HepG2 (cell line): ENCODE measurements around the gene DDN. TPM values are rescaled to one million over a fixed set of nuclear protein-coding genes. Genes with fewer than 3 reads are reported as not detected.

Experiments used
- CBX1 ChIP-seq: IDR thresholded peaks from one replicate; pipeline ENCODE4 v1.6.1; 2016; ENCODE audit warnings: antibody characterized with exemption, low read depth
- CREB1 ChIP-seq, 2 experiments: fragments of 450-650 bp in 1 of 2; IDR thresholded peaks; 2 replicates each; pipeline ENCODE4 v1.6.1; 2016 to 2017; ENCODE audit warnings: control low read depth in 1 of 2, mild to moderate bottlenecking in 1 of 2, missing compliant biosample characterization in 1 of 2, missing genetic modification characterization in 1 of 2
- GZF1 ChIP-seq: sonication (generic); formaldehyde crosslinking; IDR thresholded peaks from 2 replicates; pipeline ENCODE4 v1.5.1; 2020; ENCODE audit warnings: mild to moderate bottlenecking, missing genetic modification reagents
- HDAC6 ChIP-seq: fragments of 200-600 bp; sonication (generic); IDR thresholded peaks from 2 replicates; pipeline ENCODE4 v1.7.0; 2017; ENCODE audit warnings: mild to moderate bottlenecking, antibody characterized with exemption, low read length, low read depth
- ISL2 ChIP-seq: sonication (generic); formaldehyde crosslinking; IDR thresholded peaks from 2 replicates; pipeline ENCODE4 v1.5.0; 2020; ENCODE audit warnings: missing genetic modification reagents
- KLF13 ChIP-seq: sonication (generic); formaldehyde crosslinking; IDR thresholded peaks from 2 replicates; pipeline ENCODE4 v1.4.0; 2020; ENCODE audit warnings: mild to moderate bottlenecking, missing genetic modification reagents
- NPAS2 ChIP-seq: sonication (generic); formaldehyde crosslinking; IDR thresholded peaks from 2 replicates; pipeline ENCODE4 v1.8.0; 2022; ENCODE audit warnings: mild to moderate bottlenecking, missing genetic modification reagents, borderline replicate concordance
- NR0B2 ChIP-seq: sonication (generic); formaldehyde crosslinking; IDR thresholded peaks from 2 replicates; pipeline ENCODE4 v1.4.0; 2020; ENCODE audit warnings: mild to moderate bottlenecking, missing genetic modification reagents
- PCBP1 ChIP-seq: fragments of 200-400 bp; formaldehyde crosslinking; IDR thresholded peaks from 2 replicates; pipeline ENCODE4 v1.6.1; 2017; ENCODE audit warnings: mild to moderate bottlenecking, low read depth, low read length, borderline replicate concordance
- RBFOX2 ChIP-seq: fragments of 200-400 bp; formaldehyde crosslinking; IDR thresholded peaks from 2 replicates; pipeline ENCODE4 v1.6.1; 2017; ENCODE audit warnings: low read depth, mild to moderate bottlenecking, low read length
- SP4 ChIP-seq: sonication (generic); formaldehyde crosslinking; IDR thresholded peaks from 2 replicates; pipeline ENCODE4 v1.8.1; 2023; ENCODE audit warnings: mild to moderate bottlenecking, missing genetic modification reagents
- TCF7L2 ChIP-seq: IDR thresholded peaks from 2 replicates; pipeline ENCODE4 v1.6.1; 2011; ENCODE audit warnings: mild to moderate bottlenecking, low read depth, low read length, moderate library complexity
- TEAD3 ChIP-seq: optimal IDR thresholded peaks from 2 replicates; pipeline ENCODE3; 2016; ENCODE audit warnings: borderline replicate concordance
- THYN1 ChIP-seq: sonication (generic); formaldehyde crosslinking; IDR thresholded peaks from 2 replicates; pipeline ENCODE4 v1.8.1; 2023; ENCODE audit warnings: low read depth, mild to moderate bottlenecking, moderate library complexity, missing genetic modification reagents, borderline replicate concordance
- ZBTB21 ChIP-seq: sonication (generic); formaldehyde crosslinking; IDR thresholded peaks from 2 replicates; pipeline ENCODE4 v1.4.0; 2020; ENCODE audit warnings: missing genetic modification reagents
- ZBTB3 ChIP-seq: sonication (generic); formaldehyde crosslinking; IDR thresholded peaks from 2 replicates; pipeline ENCODE4 v1.4.0; 2020; ENCODE audit warnings: low read depth, mild to moderate bottlenecking, moderate library complexity, missing genetic modification reagents, borderline replicate concordance
- ZBTB37 ChIP-seq: sonication (generic); formaldehyde crosslinking; IDR thresholded peaks from 2 replicates; pipeline ENCODE4 v1.4.0; 2020; ENCODE audit warnings: mild to moderate bottlenecking, missing genetic modification reagents
- ZBTB42 ChIP-seq: sonication (generic); formaldehyde crosslinking; IDR thresholded peaks from 2 replicates; pipeline ENCODE4 v1.5.0; 2020; ENCODE audit warnings: mild to moderate bottlenecking, missing genetic modification reagents
- ZFX ChIP-seq: sonication (generic); formaldehyde crosslinking; IDR thresholded peaks from 2 replicates; pipeline ENCODE4 v1.4.0; 2020; ENCODE audit warnings: mild to moderate bottlenecking, low read depth, missing genetic modification reagents, moderate library complexity
- ZFY ChIP-seq: sonication (generic); formaldehyde crosslinking; IDR thresholded peaks from 2 replicates; pipeline ENCODE4 v1.4.0; 2020; ENCODE audit warnings: missing genetic modification reagents
- ZNF235 ChIP-seq: sonication (generic); formaldehyde crosslinking; IDR thresholded peaks from 2 replicates; pipeline ENCODE4 v1.8.1; 2023; ENCODE audit warnings: mild to moderate bottlenecking, missing genetic modification reagents, borderline replicate concordance
- ZNF367 ChIP-seq: sonication (generic); formaldehyde crosslinking; IDR thresholded peaks from 2 replicates; pipeline ENCODE4 v1.4.0; 2020; ENCODE audit warnings: missing genetic modification reagents, borderline replicate concordance
- ZNF382 ChIP-seq: sonication (generic); formaldehyde crosslinking; IDR thresholded peaks from 2 replicates; pipeline ENCODE4 v1.5.0; 2020; ENCODE audit warnings: missing genetic modification reagents, mild to moderate bottlenecking, borderline replicate concordance
- ZNF44 ChIP-seq: sonication (generic); formaldehyde crosslinking; IDR thresholded peaks from 2 replicates; pipeline ENCODE4 v1.5.1; 2020; ENCODE audit warnings: mild to moderate bottlenecking, missing genetic modification reagents
- ZNF503 ChIP-seq: sonication (generic); formaldehyde crosslinking; IDR thresholded peaks from 2 replicates; pipeline ENCODE4 v1.4.0; 2020; ENCODE audit warnings: missing genetic modification reagents
- ZNF564 ChIP-seq: sonication (generic); formaldehyde crosslinking; IDR thresholded peaks from 2 replicates; pipeline ENCODE4 v1.8.1; 2023; ENCODE audit warnings: mild to moderate bottlenecking, missing genetic modification reagents
- ZNF678 ChIP-seq: sonication (generic); formaldehyde crosslinking; IDR thresholded peaks from 2 replicates; pipeline ENCODE4 v1.4.0; 2020; ENCODE audit warnings: mild to moderate bottlenecking, missing genetic modification reagents
- polyA plus RNA-seq, 8 experiments: library from polyadenylated mRNA; depleted of rRNA in 3 of 8; stranded (reverse) in 7 of 8; unstranded in 1 of 8; fragments of >200 nt; fragmentation: Illumina TruSeq in 4 of 8; extraction: Trizol in 4 of 8; gene quantifications; 2 replicates each; pipeline versions ENCODE4 v1.2.1 to v1.2.3, GENCODE V29; 2011 to 2016; ENCODE audit warnings: low read depth in 4 of 8, missing spikeins in 1 of 8, mixed read lengths in 1 of 8; ENCODE audit not compliant: insufficient read depth in 1 of 8
- total RNA-seq, 5 experiments: library from RNA; depleted of rRNA; stranded (reverse); fragments of >200 nt; fragmentation: Illumina TruSeq; extraction: Trizol; gene quantifications; 2 replicates each; pipeline ENCODE4 v1.2.3, GENCODE V29; 2016; ENCODE audit warnings: low read depth in 1 of 5

Gene DDN
- total and polyA plus RNA-seq, 2 of the 13 experiments (the other 11 are each of a cell fraction or from before 2014, with no cell fraction given) = 0.24 to 0.53 TPM

- no peak for TF ChIP-seq GZF1 (CRISPR knock-in tag)
- peak; percentile 61 for TF ChIP-seq ZFY (CRISPR knock-in tag)
- TF ChIP-seq ZNF564 (CRISPR knock-in tag) = no peak
- no peak for TF ChIP-seq CREB1 (IDR thresholded peaks at IDR 0.05)
- TF ChIP-seq CREB1 (CRISPR knock-in tag; IDR thresholded peaks at IDR 0.05) = no peak
- no peak for TF ChIP-seq KLF13 (CRISPR knock-in tag)
- no peak for TF ChIP-seq ZNF503 (CRISPR knock-in tag)
- no peak for TF ChIP-seq ZNF367 (CRISPR knock-in tag)
- 0 out of 2 replicates have a peak, but pooled peaks have one; percentile 23 for TF ChIP-seq NR0B2 (CRISPR knock-in tag)
- no peak for TF ChIP-seq ZNF235
- no peak for TF ChIP-seq ZBTB37 (CRISPR knock-in tag)
- TF ChIP-seq ZBTB3 = no peak
- TF ChIP-seq ZBTB42 (CRISPR knock-in tag) = no peak
- TF ChIP-seq PCBP1 = no peak
- TF ChIP-seq ZBTB21 (CRISPR knock-in tag) = no peak
- TF ChIP-seq NPAS2 (CRISPR knock-in tag) = no peak
- no peak for TF ChIP-seq ZNF382 (CRISPR knock-in tag)
- TF ChIP-seq ZNF678 (CRISPR knock-in tag) = 0 out of 2 replicates have a peak, but pooled peaks have one; percentile 42
- TF ChIP-seq TEAD3 (CRISPR knock-in tag) = no peak
- TF ChIP-seq HDAC6 = no peak
- TF ChIP-seq ZFX = peak; percentile 60
- no peak for TF ChIP-seq CBX1
- no peak for TF ChIP-seq RBFOX2
- no peak for TF ChIP-seq TCF7L2
- TF ChIP-seq SP4 (CRISPR knock-in tag) = no peak
- no peak for TF ChIP-seq THYN1
- no peak for TF ChIP-seq ZNF44 (CRISPR knock-in tag)
- no peak for TF ChIP-seq ISL2 (CRISPR knock-in tag)
Measured at GRCh38 chr12:48969833-48970701, 29.1 kb downstream of the DDN start (continued).
